ENCODE measurements around the gene NAA38.
"Not testable (repeated sequence)": the region's sequence is repeated elsewhere in the genome, so short reads cannot be mapped to it uniquely, and the experiment has no call there.

NAA38 gene

DNA sequence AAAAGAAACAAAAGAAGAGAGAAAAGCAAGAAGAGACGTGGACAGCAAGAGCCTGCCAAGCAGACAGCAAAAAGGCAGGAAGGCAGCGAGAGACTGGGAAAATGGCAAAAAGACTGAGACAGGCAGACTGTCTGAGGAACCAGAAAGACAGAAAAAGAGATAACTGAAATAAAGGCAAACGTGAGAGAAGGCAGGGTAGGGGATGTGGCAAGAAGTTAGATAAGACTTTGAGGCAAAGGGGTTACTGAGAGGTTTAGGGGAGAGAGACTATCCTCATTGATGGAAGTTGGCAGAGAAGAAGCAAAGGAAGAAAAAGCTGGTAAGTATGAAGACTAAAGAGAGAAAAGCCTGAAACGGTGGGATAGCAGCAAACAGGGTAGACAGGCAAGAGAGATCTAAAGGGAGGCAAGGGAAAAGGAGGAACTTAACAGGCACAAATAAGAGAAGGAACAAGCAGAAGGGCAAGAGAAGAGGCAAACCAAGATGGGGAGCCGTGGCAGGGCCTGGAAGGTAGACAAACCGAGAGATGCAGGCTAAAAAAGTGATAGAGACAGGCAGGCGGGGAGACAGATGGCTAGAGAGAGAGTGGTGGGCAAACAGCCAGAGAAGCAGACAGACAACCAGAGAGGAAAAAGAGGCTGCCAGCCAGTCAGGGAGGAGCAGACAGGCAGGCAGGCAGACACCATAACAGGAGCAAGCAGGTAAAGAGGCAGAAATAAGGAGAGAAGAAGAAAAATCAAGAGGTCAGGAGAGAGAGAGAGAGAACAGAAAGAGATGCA lies 24.1 kb upstream of the NAA38 start:
- no peak for DNase-seq

DNA sequence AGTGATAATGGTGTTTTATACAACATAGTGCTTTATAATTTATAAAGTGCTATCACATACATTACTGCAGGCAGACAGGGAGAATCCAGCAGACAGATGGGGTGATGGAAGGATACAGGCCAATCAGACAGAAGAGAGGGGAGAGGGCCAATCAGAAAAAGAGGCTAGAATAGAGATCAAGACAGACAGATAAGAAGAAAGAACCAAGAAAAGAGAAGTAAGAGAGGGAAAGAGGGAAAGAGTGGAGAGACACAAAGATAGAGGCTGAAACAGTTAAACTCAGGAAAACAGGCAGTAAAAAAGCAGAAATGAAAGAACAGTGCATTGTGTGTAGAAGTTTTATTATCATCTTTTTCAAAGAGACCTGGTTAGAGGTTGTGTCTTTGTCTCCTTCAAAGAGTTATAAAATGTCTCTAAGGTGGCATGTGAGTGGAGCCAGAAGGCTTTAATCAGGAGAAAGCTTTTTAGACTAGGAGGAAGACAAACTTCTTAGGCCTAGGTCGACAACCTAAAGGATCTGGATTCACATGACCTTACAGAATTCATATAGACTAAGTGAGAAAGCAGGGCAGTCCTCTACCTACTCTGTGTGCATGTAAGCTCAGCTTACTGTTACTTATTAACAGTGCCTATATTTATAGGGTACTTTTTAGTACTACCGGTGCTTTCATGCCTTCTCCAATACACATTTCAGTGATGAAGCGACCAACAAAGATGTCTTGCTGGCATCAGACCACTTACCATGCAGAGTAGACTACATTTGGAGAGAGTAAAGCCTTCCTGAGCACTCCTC lies 22.9 kb upstream of the NAA38 start:
- DNase-seq = no peak

DNA sequence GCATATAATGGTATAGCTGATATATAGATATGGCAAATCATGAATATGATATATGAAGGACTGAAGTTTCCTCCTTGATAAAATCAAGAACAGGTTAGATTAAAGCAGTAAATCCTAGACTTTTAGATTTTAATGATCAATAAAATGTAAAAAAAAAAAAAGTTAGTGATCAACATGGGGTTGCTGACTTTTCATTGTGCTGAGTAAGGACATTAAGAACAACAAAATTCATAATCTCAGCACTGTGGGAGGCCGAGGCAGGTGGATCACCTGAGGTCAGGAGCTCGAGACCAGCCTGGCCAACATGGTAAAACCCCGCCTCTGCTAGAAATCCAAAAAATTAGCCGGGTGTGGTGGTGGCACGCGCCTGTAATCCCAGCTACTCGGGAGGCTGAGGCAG lies 20.9 kb upstream of the NAA38 start:
- DNase-seq = no peak

DNA sequence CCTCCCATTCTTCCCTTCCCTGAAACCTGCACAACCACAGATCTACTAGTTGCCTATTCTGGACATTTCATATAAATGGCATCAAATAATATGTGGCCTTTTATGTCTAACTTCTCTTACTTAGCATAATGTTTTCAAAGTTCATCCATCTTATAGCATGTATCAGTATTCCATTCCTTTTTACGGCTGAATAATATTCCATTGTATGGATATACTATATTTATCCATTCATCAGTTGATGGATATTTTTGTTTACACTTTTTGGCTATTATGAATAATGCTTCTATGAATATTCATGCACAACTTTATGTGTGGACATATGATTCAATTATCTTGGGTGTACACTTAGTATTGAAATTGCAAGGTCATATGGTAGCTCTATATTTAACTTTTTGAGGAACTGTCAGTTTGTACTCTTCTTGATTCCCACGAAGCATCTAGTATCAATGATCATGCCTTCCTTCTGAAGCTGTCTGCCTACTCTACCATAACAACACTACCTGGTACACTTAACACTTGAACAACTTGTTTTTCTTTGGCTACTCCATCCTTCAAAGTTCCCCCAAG lies 18.5 kb upstream of the NAA38 start:
- no peak for DNase-seq

DNA sequence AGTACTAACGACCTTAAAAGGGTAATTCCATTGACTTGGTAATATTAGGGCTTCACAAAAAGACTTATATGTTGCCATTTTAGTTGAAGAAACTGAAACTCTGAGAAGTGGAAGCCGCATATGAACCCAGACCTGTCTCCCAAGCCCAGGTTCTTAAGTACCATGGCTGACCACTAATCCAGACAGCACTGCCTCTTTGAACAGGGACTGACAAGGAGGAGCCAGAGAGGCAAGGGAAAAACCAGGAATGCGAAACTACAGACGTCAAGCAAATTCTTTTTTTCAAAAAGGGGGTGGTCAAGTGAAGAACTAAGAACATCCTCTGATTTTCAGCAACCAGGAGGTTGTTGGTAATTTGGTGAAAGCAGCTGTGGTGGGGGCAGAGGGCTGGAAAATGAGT lies 15.7 kb upstream of the NAA38 start:
- no peak for DNase-seq

GRCh38 chr17:7867881-7868329 lies 10.5 kb upstream of the NAA38 start:
- no peak for DNase-seq

DNA sequence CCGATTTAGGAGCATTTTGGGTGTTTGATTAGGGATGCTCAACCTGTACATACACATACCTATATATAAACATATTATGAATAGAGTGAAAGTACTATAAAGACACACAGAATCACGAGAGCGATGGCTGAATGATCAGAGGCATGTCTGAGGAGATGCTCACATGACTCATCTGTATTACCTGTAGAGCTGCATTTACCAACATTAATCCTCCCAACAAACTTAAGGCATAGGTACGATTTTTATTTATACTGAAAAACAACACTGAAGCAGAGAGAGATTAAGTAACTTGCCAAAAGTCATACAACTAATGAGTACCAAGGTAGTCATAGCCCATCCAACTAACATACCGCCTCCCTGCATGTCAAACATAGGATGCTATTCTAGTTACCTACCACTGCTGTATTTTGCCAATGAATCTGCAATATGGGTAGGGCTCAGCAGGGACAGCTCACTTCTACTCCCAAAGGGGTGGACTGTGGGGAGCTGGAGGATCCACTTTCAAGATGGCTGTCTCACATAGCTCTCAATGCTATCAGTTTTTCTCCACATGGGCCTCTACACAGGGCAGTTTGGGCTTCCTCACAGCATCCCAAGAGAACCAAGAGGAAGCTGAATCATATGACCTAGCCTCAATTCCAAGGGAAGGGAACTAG lies 7.8 kb upstream of the NAA38 start:
- DNase-seq = no peak

DNA sequence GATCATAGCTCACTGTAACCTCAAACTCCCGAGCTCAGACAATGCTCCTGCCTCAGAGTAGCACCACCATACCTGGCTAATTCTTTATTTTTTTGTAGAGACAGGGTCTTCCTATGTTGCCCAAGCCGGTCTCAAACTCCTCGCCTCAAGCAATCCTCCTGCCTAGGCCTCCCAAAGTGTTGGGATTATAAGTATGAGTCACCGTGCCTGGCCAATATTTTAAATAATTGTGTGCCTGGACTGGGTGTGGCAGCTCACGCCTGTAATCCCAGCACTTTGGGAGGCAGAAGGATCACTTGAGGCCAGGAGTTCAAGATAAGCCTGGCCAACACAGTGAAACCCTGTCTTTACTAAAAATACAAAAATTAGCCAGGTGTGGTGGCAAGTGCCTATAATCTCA lies 7.0 kb upstream of the NAA38 start:
- DNase-seq = not testable (repeated sequence)

DNA sequence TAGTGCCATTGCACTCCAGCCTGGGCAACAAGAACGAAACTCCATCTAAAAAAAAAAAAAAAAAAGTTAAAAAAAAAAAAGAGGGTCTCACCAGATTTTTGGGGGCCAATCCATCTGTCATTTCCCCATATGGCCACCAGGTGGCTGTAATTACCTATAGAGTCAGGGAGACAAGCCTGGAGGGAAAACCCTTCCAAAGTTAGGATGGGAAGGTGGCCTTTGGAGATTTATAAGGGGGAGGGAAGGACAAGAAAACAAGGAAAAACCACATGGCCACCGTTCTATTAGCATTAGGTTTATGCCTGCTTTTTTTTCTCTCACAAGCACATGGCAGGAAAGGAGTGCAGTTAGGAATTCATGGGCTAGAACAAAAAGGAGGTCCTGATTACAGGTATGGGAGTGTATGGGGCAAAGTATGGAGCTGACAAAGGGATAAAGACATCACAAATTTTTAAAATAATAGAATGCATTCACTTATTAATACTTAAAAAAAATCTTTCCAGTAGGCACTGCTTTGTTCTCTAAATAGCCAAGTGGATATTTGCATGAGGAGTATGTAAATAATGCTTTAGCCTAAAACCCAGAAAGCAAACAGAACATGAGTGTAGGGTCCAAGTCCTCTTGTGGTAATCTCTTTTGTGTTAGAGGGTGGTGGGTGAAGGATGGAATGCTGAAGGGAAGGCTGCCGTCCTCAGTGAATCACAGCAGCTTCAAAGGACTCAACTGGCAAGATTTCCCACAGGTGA lies 5.5 kb upstream of the NAA38 start:
- DNase-seq = no peak

GRCh38 chr17:7859028-7859427 lies 1.7 kb upstream of the NAA38 start:
- no peak for DNase-seq

GRCh38 chr17:7858522-7858810 lies 1.1 kb upstream of the NAA38 start:
- DNase-seq = no peak

- peak; percentile 87 for DNase-seq
Observed at GRCh38 chr17:7857713-7858521, 558 bp upstream of the NAA38 start, which contains the start of gene CYB5D1. Gene CYB5D1, plus strand, starts transcription at chr17:7858003. Its CDS starts 132 bp downstream, at chr17:7858135.

GRCh38 chr17:7856011-7856810 lies 1.1 kb downstream of the NAA38 start:
- DNase-seq = no peak

DNA sequence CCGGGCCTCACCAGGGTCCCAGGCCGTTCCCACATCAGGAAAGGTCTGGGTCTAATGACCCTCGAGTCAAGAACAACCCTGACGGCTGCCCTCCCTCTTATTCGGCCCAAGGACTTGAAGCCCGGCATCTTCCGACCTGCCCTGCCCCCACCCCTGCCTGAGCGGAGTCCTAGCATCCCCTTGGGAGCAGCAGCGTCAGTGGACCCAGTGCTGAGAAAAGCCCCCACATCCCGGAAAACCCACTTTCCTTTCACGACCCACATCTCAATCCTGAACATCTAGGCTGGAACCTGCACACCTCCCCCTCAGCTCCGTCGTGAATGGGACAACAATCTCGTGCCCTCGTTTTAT lies 1.7 kb downstream of the NAA38 start:
- DNase-seq = no peak

GRCh38 chr17:7854851-7855659 lies 2.3 kb downstream of the NAA38 start, which contains the start of gene TMEM88:
Gene TMEM88, plus strand, starts transcription at chr17:7855066. Its CDS starts 9 bp downstream, at chr17:7855075.
- no peak for DNase-seq

DNA sequence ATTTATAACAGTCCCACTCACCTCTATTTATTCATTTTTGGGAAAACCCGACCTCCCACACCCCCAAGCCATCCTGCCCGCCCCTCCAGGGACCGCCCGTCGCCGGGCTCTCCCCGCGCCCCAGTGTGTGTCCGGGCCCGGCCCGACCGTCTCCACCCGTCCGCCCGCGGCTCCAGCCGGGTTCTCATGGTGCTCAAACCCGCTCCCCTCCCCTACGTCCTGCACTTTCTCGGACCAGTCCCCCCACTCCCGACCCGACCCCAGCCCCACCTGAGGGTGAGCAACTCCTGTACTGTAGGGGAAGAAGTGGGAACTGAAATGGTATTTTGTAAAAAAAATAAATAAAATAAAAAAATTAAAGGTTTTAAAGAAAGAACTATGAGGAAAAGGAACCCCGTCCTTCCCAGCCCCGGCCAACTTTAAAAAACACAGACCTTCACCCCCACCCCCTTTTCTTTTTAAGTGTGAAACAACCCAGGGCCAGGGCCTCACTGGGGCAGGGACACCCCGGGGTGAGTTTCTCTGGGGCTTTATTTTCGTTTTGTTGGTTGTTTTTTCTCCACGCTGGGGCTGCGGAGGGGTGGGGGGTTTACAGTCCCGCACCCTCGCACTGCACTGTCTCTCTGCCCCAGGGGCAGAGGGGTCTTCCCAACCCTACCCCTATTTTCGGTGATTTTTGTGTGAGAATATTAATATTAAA lies 3.1 kb downstream of the NAA38 start:
- no peak for DNase-seq

GRCh38 chr17:7853691-7854038 lies 3.7 kb downstream of the NAA38 start:
- no peak for DNase-seq

GRCh38 chr17:7852919-7853690 lies 4.3 kb downstream of the NAA38 start:
- DNase-seq = no peak

DNA sequence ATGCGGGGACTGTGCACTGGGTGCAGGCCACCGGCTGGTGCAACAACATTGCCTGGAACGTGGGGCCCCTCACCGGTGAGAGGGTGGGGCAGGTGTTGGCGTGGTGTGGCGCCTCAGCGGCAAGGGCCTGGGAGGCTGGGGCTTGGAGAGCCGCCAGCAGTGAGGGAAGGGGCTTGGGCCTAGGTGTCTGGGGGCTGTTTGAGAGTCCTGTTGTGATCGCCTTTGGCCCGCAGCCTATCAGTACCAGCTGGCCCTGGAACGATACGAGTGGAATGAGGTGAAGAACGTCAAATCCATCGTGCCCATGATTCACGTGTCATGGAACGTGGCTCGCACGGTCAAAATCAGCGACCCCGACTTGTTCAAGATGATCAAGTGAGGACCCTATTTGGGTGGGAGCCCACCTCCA lies 5.1 kb downstream of the NAA38 start:
- DNase-seq = no peak
